Measurements from ENCODE around the gene ESPL1.

DNA sequence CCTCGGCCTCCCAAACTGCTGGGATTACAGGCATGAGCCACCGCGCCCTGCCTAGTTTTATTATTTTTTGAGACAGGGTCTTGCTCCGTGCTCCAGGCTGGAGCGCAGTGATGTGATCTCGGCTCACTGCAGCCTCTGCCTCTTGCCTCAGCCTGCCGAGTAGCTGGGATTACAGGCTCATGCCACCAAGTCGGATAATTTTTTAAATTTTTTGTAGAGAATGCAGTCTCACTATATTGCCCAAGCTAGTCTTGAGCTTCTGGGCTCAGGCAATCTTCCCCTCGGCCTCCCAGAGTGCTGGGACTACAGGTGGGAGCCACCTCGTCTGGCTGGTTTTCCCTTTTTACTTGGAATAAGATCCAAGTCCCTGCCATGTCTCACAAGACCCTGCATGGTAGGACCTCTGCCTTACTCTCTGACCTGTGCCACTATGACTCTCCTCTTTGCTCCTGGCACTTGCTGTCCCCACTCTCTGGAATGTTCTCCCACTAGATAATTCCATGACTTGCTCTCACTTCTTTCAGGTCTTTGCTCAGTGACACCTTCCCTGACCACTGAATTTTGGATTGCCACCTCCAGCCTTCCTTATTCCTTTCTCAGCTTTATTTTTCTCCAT is 28.3 kb upstream of the ESPL1 start:
- TF ChIP-seq POLR2AphosphoS5 (IDR thresholded peaks at IDR 0.05; ENCODE audit: low read depth, low read length), result no peak
- TF ChIP-seq TCF7L2 (IDR thresholded peaks at IDR 0.05; ENCODE audit: low read depth, low read length), result no peak
- TF ChIP-seq, protein P1, sequence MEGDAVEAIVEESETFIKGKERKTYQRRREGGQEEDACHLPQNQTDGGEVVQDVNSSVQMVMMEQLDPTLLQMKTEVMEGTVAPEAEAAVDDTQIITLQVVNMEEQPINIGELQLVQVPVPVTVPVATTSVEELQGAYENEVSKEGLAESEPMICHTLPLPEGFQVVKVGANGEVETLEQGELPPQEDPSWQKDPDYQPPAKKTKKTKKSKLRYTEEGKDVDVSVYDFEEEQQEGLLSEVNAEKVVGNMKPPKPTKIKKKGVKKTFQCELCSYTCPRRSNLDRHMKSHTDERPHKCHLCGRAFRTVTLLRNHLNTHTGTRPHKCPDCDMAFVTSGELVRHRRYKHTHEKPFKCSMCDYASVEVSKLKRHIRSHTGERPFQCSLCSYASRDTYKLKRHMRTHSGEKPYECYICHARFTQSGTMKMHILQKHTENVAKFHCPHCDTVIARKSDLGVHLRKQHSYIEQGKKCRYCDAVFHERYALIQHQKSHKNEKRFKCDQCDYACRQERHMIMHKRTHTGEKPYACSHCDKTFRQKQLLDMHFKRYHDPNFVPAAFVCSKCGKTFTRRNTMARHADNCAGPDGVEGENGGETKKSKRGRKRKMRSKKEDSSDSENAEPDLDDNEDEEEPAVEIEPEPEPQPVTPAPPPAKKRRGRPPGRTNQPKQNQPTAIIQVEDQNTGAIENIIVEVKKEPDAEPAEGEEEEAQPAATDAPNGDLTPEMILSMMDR (IDR thresholded peaks at IDR 0.05), result no peak

Data from Panc1 (cell line).